ES-I3 (cell line): ENCODE data around the gene SARDH.

Experiments
- H3K36me3 ChIP-seq: 2 replicates; pipeline ENCODE4 v1.6.1; 2013; ENCODE audit warnings: mild to moderate bottlenecking, low read length, control low read depth, moderate library complexity; ENCODE audit not compliant: insufficient read depth
- H3K4me1 ChIP-seq: 2 replicates; pipeline ENCODE4 v1.6.1; 2013; ENCODE audit warnings: mild to moderate bottlenecking, control low read depth, low read length; ENCODE audit not compliant: insufficient read depth
- H3K9ac ChIP-seq: 2 replicates; pipeline ENCODE4 v1.6.1; 2013; ENCODE audit warnings: low read depth, mild to moderate bottlenecking, low read length, moderate library complexity
- H3K9me3 ChIP-seq: 2 replicates; pipeline ENCODE4 v1.6.1; 2013; ENCODE audit warnings: mild to moderate bottlenecking, low read length, moderate library complexity; ENCODE audit not compliant: control insufficient read depth, insufficient read depth

Gene SARDH

DNA sequence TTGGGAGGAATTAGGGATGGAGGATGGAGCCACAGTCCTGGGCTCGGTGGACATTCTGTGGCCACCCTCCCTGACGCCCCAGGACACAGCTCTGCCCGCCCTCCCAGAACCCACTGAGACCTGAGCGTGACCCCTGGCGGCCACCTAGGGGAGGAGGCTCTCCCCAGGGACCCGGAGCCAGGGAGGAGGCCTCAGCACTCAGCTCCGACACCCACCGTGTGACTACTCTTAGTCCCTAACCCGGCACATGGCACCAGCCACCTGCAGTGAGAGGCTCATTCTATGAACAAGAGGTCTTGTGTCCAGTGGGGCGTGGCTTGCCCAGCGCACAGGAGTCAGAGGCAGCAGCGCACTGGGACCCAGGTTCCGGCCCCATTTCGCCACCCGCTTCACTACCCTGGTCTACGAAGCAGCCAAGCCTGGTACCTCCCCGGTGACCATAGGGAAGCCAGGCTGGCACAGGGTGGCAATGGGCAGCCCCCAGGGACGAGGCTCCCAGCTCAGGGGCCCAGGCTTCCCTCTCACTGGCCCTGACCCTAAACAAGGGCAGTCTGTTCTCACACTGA lies 10.2 kb downstream of the SARDH start:
- Histone ChIP-seq H3K36me3 (no peaks in the 10 kb centered on the region), H3K9me3 (no peaks in the 10 kb centered on the region), H3K9ac (no peak overlapping the region), H3K4me1 (no peaks in the 10 kb centered on the region)

DNA sequence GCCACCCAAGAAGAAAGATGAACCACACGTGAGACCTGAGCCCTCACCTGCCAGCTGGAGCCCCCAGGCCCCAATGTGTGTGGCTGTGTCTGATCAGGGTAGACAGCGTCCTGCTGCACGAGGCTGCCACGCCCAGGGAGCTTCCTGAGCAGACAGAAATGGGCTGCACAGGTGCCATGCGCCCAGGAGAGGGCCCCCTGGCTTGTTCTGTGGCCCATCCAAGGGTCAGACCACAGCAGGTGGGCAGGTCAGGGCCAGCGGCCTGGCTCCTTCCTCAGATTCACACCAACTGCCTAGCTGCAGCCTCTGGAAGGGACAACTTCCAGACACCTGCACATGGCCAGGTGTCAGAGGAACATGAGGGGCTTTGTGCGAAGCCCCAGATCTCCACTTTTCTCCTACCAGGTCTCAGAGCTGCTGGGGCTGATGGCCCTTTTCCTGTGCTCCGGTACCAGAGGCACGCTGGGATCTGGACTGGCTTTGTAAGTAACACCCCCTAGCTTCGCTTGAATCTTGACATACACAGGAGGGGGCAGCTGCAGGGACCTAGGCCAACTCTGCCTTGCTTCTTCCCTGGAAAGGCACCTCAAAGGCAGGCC lies 10.8 kb downstream of the SARDH start:
- Histone ChIP-seq H3K9ac (no peak overlapping the region), H3K36me3 (no peaks in the 10 kb centered on the region), H3K9me3 (no peaks in the 10 kb centered on the region), H3K4me1 (no peaks in the 10 kb centered on the region)

DNA sequence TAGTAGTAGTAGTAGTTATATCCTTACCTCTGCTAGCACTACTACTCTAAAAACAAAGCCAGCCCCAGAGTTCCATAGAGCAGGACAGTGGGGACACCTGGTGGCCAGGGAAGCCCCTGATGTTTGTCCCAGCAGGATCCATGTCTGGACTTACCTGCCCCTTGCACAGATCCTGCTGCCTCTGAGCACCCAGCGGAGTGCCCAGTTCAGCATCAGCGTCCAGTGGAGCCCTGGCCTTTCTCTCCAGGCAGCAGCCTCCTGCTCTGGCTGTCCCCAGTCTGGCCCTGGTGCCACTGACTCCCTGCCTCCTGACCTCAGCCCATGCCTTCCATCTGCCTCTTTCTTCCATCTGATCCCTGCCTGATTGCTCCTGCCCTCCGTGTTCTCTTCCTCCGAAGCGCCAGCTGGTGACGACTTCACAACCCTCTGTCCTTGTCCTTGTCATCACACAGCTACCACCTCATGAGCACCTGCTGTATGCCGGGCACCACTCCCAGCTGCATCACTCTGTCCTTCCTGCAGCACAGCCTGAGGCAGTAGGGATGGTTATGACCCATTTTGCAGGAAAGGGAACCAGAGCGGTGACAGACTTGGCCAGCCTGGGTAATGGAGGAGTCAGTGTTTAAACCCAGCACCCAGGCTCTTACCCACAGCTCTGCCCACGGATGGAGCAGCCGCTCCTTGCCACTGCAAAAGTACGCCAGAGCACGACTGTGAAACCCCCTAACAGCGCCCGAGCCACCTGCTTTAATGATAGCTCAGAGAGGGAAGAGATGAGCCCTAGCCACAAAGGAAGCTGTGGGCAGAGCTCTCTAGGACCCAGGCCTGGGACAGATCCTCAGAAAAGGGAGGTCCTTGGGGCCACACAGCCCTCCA lies 11.5 kb downstream of the SARDH start:
- no peaks in the 10 kb centered on the region for H3K36me3 ChIP-seq
- no peak overlapping the region for H3K9ac ChIP-seq
- H3K4me1 ChIP-seq = no peaks in the 10 kb centered on the region
- H3K9me3 ChIP-seq = no peaks in the 10 kb centered on the region

DNA sequence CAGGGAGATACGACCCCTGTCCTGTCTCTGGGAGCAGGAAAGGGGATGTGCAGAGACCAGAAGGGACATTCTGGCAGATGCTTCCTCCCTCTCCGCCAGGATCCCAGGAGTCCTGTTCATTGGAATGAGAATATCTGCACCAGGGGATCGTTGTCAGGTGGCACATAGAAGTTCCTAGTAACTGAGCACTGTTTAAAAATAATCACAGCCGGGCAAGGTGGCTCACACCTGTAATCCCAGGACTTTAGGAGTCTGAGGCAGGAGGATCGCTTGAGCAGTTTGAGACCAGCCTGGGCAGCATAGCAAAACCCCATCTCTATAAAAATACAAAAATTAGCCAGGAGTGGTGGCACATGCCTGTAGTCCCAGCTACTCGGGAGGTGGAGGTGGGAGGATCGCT lies 12.3 kb downstream of the SARDH start:
- Histone ChIP-seq H3K9ac (no peak overlapping the region), H3K36me3 (no peaks in the 10 kb centered on the region), H3K9me3 (no peaks in the 10 kb centered on the region), H3K4me1 (no peaks in the 10 kb centered on the region)

DNA sequence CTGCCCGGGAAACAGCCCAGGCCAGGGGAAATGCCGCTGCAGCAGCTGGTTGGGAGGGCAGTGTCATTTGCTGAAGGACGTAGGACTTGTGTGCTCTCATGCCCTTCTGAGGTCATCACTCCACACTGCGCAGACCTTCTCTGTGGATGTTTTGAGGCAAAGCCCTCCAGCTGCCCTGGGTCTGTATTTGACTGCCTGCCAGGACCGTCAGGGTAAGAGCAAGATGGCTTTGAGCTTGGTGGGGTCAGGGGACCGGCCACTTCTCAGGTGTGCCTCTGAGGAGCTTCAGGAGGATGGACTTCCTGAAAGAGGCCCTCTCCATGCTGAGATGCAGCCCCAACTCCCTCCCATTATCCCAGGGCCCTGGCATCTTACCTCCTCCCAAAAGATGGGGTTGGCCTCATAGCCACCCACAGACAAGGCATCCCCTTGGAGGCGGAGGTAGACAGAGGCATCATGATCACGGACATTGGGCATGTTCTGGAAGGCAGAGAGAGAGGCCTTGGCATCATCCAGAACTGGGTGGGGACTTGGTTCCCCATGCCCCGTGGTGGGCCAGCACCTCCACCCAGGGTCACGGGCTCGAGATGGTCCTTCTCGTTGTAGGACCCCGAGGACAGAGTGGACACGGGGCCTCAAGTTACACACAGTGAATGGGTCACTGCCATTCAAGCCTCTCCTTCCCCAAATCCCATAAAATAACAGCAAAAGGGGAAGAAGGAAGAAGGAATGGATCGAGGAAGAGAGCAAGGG lies 19.4 kb downstream of the SARDH start:
- H3K9ac ChIP-seq = no peak overlapping the region
- H3K9me3 ChIP-seq = no peaks in the 10 kb centered on the region
- H3K4me1 ChIP-seq = peaks cover 25% of the 10 kb centered on the region; the same call in 1 of the 2 replicates
- H3K36me3 ChIP-seq = no peaks in the 10 kb centered on the region

DNA sequence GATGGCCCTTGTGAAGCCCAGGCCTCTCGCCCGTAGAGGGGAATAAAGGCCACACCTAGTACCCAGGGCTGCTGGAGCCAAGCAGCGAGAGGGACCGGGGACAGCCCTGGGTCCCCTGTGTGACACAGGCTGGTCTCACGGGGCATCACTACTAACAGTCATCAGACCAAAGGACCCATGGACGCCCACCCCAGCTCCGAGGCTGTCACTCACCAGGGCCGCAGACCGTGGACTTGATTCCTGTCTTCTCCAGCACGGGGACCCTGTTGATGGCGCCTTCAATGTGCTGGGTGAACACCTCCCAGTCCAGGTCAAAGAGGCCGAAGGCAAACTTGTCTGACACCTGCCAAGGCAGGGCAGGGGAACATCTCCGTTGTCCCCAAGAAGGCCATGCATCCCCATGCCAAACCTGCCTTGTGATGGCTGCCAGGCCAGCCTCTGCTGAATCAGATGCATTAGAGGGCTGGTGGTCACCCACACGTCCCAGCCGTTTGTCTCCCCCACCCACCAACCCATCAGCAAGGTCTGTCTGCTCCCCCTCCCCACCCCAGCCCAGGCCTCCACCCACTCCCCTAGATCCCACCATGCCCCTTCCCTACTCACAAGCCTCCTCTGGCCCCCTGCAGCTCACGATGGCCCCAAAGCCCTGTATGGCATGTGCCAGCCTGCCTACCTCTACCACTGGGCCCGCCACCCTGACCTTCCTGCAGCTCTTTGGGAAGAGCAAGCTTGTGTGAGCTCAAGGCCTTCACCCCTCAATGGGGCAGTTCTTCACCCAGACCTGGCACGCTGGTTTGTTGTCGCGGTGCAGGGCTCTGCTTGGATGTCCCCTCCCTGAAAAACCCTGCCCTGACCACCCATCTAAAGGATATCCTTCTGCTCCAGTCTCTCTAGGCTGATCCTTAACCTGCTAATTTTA lies 20.8 kb downstream of the SARDH start:
- Histone ChIP-seq H3K9ac (no peak overlapping the region), H3K36me3 (no peaks in the 10 kb centered on the region), H3K4me1 (peaks cover 32% of the 10 kb centered on the region; the same call in 1 of the 2 replicates), H3K9me3 (no peaks in the 10 kb centered on the region)

DNA sequence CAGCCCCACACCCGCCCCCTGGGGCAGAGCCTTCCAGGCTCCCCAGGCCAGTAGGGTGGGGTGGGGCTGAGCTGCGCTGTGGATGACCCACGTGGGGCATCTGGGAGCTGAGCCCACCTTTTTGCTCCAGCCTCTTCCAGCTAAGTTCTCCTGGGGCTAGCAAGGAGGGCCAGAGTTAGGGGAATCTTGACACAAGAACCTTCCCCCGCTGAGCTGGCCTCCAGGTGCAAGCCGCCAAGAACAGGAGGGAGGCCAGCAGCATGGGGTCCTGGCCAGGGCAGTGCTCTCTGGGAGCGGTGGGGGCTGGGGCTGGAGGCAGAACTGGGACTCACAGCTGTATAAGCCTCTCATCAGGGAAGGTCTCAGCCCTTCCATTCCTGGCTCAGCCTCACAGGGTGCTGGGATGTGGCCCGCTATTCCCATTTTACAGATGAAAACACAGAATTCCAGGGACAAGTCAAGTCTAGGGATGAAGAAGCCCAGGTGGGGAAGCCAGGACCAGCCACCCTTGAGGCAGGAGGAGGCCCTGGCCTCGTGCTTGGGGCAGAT lies 21.5 kb downstream of the SARDH start:
- H3K36me3 ChIP-seq = no peaks in the 10 kb centered on the region
- H3K4me1 ChIP-seq = peaks cover 32% of the 10 kb centered on the region; the same call in 1 of the 2 replicates

DNA sequence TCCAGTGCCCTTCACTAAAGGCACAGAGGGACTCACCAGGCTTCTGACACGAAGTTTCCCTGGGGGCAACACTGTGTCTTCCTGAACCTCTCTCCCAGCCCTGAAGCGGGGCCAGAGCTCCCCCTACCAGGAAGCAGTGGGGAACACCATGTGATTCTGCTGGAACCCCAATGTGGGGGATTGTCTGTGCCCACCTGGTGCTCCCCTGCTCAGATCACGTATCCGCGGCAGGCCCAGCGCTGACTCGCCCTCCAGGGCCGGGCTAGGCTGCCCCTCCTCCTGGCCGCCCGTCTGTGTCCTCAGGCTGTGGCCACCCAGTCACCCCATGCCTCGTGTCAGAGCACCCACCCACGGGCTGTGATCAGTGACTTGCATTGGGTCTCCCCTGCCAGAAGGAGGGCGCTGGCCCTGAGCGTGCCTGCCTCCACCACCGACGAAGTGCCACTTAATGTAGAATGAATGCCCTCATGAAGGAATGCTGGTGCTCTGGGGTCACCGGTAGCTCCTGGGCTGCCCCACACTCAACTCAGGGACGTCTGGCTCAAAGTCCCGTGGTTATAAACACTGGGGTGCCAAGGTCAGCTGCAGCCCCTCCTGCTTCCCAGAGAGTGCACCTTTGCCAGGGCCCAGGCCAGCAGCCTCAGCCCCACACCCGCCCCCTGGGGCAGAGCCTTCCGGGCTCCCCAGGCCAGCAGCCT lies 22.1 kb downstream of the SARDH start:
- Histone ChIP-seq H3K4me1 (peaks cover 36% of the 10 kb centered on the region; the same call in 1 of the 2 replicates), H3K9me3 (no peaks in the 10 kb centered on the region), H3K9ac (no peak overlapping the region), H3K36me3 (no peaks in the 10 kb centered on the region)

More for the DNA sequence above, 21.5 kb downstream of the SARDH start:
- H3K9ac ChIP-seq = no peak overlapping the region
- H3K9me3 ChIP-seq = no peaks in the 10 kb centered on the region

DNA sequence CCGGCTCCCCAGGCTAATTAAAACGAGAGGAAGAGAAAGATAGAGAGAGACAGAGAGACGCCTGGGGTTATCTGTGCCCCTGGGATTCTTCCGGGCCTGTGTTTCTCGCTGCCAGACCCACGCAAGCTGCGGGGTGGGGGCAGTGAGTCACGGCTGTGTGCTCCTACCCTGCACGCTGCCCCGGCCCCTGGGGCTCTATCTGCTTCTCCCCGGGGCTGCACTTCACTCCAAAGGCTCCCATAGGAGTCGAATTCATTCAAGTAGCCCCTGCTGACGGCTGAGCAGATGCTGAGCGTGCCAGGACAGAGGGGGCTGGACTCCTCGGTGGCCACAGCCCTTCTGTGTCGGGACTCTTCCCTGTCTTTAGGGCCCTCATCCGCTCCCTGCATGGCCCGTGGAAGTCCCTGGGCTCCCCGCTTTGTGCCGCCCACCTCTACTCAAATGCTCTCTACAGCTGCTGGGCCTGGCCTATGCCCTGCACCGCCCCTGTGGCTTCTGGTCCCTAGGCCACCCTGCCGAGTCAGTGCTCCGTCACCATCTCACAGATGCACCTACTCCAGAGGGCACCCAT lies 22.8 kb downstream of the SARDH start:
- H3K36me3 ChIP-seq = no peaks in the 10 kb centered on the region
- no peak overlapping the region for H3K9ac ChIP-seq
- no peaks in the 10 kb centered on the region for H3K9me3 ChIP-seq
- peaks cover 36% of the 10 kb centered on the region; the same call in 1 of the 2 replicates for H3K4me1 ChIP-seq

DNA sequence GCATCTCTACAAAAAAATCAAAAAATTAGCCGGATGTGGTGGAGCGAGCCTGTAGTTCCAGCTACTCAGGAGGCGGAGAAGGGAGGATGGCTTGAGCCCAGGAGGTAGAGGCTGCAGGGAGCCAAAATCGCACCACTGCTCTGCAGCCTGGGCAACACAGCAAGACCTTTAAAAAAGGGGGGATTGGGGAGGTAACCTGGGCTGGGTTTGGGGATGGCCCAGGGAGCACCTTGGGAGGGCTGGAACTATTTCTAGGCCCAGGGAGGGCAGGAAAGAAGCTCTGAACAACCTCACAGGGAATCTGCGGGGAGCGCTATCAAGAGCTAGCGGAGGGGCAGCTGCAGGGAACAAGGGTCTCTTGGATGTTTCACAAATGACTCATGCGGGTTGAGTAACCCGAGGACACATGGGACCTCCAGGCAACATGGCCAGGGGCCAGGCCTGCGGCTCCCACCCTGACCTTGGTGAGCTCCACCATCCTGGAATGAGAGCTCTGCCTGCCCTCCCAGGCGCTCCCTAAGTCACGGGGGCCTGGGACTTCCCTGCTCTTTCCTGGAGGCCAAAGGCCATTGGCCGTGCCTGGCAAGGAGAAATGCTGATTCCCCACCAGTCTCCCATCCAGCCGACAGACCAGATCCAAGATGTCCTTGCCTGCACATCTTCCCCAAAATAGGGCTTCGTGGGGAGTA lies 23.4 kb downstream of the SARDH start:
- Histone ChIP-seq H3K9ac (no peak overlapping the region), H3K36me3 (no peaks in the 10 kb centered on the region), H3K9me3 (no peaks in the 10 kb centered on the region), H3K4me1 (peaks cover 36% of the 10 kb centered on the region; the same call in 1 of the 2 replicates)

DNA sequence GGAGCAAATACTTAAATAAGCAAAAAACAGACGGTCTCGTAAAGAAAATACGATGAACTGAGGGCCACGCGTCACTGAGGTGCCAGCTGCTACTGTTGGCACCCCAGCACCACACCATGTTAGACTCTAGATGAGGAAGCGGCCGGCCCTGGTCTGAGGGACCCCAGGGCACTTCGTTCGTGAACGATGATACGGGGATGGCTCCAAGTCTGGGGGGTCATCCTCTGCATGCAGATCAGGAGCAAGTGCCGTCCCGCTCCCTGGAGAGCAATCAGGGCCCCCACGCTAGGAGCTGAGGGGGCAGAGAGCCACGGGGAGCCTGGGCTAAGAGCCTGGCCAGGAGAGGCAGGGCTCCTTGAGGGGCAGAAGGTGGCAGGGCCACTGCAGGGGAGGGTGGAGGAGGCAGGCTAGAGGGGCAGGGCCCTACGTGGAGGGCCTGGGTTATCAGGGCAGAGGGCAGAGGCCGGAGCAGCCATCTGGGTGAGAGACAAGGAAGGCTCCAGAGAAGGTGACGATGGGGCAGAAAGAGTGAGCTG lies 24.1 kb downstream of the SARDH start:
- Histone ChIP-seq H3K9me3 (no peaks in the 10 kb centered on the region), H3K4me1 (peaks cover 36% of the 10 kb centered on the region; the same call in 1 of the 2 replicates), H3K36me3 (no peaks in the 10 kb centered on the region), H3K9ac (no peak overlapping the region)
